K562 (cell line): ENCODE data around the gene CACNA2D3.

Source experiments
- ELK1 ChIP-seq: sonication (generic); formaldehyde crosslinking; IDR thresholded peaks from 2 replicates; pipeline ENCODE4 v1.8.1; 2022; ENCODE audit warnings: missing genetic modification reagents
- PRDM10 ChIP-seq: fragments of 450-650 bp; IDR thresholded peaks from 2 replicates; pipeline ENCODE4 v1.6.1; 2018; ENCODE audit not compliant: partially characterized antibody
- SPI1 ChIP-seq: IDR thresholded peaks from 2 replicates; pipeline ENCODE4 v1.6.1; 2011; ENCODE audit warnings: low read depth, low read length, control low read depth, borderline replicate concordance
- TCF7L2 ChIP-seq: fragments of 150-350 bp; IDR thresholded peaks from 2 replicates; pipeline ENCODE4 v1.6.1; 2016; ENCODE audit warnings: low read depth, mild to moderate bottlenecking, low read length, moderate library complexity
- ZNF175 ChIP-seq: fragments of 200-800 bp; sonication (Bioruptor generic); IDR thresholded peaks from 2 replicates; pipeline ENCODE4 v1.6.1; 2016; ENCODE audit warnings: low read depth, mild to moderate bottlenecking, missing genetic modification characterization, missing compliant biosample characterization
- ZNF561 ChIP-seq: fragments of 450-650 bp; formaldehyde crosslinking; conservative IDR thresholded peaks from 2 replicates; pipeline ENCODE4 v1.4.0; 2020; ENCODE audit warnings: mild to moderate bottlenecking, moderate library complexity

GRCh38 chr3:54133196-54133595, 10.8 kb downstream of the CACNA2D3 start:
- no peak for TF ChIP-seq SPI1
- no peak for TF ChIP-seq PRDM10
- no peak for TF ChIP-seq ZNF561 (CRISPR knock-in tag)
- TF ChIP-seq ZNF175 (CRISPR knock-in tag) = no peak
- no peak for TF ChIP-seq ELK1
- no peak for TF ChIP-seq TCF7L2
